ENCODE measurements around the gene SGSM2.

DNA sequence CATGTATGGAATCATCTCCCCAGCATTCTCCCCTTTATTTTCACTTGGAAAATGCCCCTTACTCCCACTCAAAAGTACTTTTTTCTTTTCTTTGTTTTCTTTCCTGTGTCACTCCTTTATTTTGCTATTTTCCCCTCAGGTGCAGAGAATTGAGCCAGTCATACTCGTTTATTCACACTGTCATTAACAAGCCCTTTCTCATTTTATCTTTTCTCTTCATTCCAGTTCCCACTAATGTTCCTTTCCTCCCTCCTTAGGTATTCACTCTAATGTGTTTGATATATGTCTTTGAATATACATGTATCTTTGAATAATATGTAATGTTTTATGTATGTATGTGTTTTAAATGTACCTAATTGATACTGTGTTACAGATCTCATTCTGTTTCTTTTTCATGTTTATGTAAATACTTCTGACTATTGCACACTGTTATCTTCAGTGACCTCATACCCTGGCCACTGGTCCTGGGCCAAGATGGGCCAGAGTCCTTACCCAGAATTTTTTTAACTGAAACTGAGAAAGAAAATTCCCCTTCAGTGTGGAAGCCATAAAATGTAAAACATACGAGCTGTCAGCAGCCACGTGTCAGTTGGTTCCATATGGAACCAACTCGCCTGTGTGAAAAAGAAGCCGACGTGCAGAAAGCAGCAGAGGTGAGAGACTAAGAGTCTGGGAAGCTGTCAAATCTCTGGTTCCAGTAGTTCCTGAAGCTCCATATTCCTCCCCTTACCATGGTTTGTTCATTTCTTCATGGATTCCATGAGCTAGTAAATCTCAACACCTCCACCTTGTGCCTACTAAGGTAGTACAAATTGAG is 27.8 kb upstream of the SGSM2 start:
- no peak for TF ChIP-seq POLR2A (IDR thresholded peaks at IDR 0.05)
- TF ChIP-seq, protein P1, sequence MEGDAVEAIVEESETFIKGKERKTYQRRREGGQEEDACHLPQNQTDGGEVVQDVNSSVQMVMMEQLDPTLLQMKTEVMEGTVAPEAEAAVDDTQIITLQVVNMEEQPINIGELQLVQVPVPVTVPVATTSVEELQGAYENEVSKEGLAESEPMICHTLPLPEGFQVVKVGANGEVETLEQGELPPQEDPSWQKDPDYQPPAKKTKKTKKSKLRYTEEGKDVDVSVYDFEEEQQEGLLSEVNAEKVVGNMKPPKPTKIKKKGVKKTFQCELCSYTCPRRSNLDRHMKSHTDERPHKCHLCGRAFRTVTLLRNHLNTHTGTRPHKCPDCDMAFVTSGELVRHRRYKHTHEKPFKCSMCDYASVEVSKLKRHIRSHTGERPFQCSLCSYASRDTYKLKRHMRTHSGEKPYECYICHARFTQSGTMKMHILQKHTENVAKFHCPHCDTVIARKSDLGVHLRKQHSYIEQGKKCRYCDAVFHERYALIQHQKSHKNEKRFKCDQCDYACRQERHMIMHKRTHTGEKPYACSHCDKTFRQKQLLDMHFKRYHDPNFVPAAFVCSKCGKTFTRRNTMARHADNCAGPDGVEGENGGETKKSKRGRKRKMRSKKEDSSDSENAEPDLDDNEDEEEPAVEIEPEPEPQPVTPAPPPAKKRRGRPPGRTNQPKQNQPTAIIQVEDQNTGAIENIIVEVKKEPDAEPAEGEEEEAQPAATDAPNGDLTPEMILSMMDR (IDR thresholded peaks at IDR 0.05) = no peak

Data from gastroesophageal sphincter (tissue), 3 donors.